Measurements from ENCODE around the gene DUOXA1.

DNA sequence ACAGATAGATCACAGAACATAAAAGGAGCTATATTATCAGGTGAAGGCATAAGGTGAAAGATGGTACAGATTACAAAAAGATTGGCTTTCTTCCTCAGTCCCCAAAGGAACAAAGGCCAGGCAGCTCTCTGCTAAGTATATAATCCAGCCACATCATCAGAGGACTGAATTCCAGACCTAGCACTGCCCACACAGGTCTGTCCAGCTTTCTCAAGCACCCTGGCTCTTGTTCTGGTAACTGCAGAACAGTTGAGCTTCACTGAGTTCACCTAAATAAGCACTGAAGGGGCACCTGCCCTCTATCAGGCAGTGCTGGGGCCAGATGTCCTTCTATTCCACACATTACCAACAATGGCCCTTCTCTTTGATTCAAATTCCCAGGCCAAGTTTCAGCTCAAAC lies 6.3 kb downstream of the DUOXA1 start:
- TF ChIP-seq, protein P1, sequence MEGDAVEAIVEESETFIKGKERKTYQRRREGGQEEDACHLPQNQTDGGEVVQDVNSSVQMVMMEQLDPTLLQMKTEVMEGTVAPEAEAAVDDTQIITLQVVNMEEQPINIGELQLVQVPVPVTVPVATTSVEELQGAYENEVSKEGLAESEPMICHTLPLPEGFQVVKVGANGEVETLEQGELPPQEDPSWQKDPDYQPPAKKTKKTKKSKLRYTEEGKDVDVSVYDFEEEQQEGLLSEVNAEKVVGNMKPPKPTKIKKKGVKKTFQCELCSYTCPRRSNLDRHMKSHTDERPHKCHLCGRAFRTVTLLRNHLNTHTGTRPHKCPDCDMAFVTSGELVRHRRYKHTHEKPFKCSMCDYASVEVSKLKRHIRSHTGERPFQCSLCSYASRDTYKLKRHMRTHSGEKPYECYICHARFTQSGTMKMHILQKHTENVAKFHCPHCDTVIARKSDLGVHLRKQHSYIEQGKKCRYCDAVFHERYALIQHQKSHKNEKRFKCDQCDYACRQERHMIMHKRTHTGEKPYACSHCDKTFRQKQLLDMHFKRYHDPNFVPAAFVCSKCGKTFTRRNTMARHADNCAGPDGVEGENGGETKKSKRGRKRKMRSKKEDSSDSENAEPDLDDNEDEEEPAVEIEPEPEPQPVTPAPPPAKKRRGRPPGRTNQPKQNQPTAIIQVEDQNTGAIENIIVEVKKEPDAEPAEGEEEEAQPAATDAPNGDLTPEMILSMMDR (IDR thresholded peaks at IDR 0.05) = no peak
- TF ChIP-seq POLR2A (IDR thresholded peaks at IDR 0.05) = no peak
